Superior temporal gyrus (tissue), 1 donor: ENCODE results near the gene NTMT2.

Source experiments
- DNase-seq: peaks from one replicate; pipeline ENCODE4 v3.0.0-alpha.2; 2016; ENCODE audit errors: extremely low spot score

The NTMT2 gene

GRCh38 chr1:170209125-170209524 is 63.4 kb downstream of the NTMT2 start:
- no peak for DNase-seq

GRCh38 chr1:170210142-170210541 is 64.4 kb downstream of the NTMT2 start:
- DNase-seq: no peak

GRCh38 chr1:170213596-170213995 is 67.8 kb downstream of the NTMT2 start:
- no peak for DNase-seq

GRCh38 chr1:170214117-170215032 is 68.6 kb downstream of the NTMT2 start:
- no peak for DNase-seq

- DNase-seq: no peak
These were observed 69.5 kb downstream of the NTMT2 start for GRCh38 chr1:170215072-170215885.

GRCh38 chr1:170217517-170218256 is 71.9 kb downstream of the NTMT2 start:
- no peak for DNase-seq

GRCh38 chr1:170218257-170218650 is 72.5 kb downstream of the NTMT2 start:
- DNase-seq: no peak
